ENCODE results near the gene NAT9. TPM values are rescaled to one million over a fixed set of nuclear protein-coding genes. Genes with fewer than 3 reads are reported as not detected.

Gene NAT9
- total RNA-seq, 2 experiments from 2014 or later, result 44.4 to 49.6 TPM

DNA sequence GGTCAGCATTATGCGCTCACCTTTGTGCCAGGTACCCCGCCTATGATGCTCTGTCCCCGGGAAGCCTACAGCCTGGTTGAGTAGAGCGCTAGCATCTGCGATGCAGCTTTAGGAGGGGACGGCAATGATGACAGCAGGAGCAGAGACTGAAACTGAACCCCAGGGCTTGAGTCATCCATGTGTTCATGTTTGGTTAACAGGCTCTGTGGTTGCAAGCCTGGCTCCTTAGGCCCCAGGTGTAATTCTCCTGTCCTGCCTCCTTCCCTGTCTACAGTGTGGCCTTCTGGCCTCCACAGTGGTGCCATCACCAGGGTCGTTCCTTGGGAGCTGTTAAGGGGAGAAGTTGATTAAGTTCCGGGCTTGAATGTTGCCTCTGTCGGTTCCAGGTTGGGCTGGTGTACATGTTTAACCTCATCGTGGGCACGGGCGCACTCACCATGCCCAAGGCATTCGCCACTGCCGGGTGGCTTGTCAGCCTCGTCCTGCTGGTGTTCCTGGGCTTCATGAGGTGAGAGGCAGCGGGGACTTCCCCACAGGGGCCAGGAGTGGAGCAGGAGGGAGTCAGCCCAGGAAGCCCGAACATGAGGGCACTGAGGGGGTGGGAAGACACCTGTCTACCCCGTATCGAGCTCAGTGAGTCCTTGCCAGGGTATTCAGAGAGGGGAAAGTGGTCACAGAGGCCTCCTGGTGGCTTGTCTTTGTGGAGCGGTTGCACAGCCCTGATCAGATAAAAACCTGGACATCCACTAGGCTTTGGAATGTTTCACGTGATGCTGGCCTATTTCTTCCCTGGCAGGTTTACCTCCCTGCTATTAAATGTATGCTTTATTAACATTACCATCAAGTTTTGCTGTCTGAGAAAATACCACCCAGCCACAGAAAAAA lies 9.2 kb upstream of the NAT9 start:
- ChIA-PET POLR2A (no interaction called here), CTCF (interaction anchor here (0.9 to 1.5 kb wide), 4 partner anchors 8 to 128 kb away, joined by 3 read pairs; no protein-coding TSS in a partner anchor)

DNA sequence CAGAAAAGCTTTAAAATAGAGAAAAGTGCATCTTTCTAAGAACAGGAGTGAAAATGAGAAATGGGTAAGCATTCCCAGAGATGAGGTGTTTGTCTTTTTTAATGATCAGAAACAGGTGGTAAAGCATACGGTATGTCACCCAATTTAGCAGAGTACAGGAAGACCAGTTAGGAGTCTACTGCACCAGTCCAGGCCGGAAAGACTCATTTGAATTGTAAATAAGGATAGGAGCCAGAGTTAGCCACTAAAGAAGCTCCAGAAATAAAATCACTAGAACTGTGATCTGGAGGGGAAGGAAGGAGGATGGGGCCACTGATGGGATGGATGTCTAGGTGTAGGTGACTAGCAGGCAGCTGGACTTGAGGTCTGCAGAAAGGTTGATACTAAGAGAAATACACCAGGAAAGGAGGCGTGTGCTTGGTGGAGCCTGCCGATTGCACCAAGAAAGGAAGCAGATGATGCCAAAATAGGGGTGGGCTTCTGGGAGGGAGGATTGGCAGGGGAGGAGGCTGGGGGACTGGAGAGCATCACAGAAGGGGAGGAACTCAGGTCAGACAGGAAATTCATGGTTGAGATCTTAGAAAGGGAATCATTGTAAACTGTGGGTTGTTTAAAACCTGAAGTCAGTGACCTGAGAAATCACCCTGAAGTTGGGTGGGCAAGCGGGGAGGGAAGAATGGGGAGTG lies 8.1 kb upstream of the NAT9 start:
- POLR2A ChIA-PET, result interaction anchor here (0.6 to 0.7 kb wide), 3 partner anchors 31 to 418 kb away, joined by 3 read pairs; no protein-coding TSS in a partner anchor
- CTCF ChIA-PET, result interaction anchor here (0.6 to 2.1 kb wide), 10 partner anchors 9 to 127 kb away, joined by 3 to 5 read pairs (median 3); no protein-coding TSS in a partner anchor

DNA sequence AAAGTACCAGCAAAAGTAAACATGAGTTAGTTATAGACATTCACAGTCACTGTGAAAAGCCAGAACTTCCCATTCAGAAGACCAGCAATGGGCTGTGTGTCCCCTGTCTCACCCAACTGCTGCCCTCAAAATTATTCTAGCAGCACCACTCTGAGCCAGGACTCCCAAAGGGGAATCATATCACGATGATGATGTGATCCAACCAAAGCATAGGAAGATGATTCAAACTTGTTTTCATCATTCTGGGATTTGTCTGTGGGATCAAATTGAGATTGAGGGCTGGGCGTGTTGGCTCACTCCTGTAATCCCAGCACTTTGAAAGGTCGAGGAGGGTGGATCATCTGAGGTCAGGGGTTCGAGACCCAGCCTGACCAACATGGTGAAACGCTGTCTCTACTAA lies 6.4 kb upstream of the NAT9 start:
- POLR2A ChIA-PET, result no interaction called here
- CTCF ChIA-PET, result interaction anchor here (0.8 to 2.8 kb wide), 4 partner anchors 9 to 40 kb away, joined by 3 to 10 read pairs (median 4); no protein-coding TSS in a partner anchor

DNA sequence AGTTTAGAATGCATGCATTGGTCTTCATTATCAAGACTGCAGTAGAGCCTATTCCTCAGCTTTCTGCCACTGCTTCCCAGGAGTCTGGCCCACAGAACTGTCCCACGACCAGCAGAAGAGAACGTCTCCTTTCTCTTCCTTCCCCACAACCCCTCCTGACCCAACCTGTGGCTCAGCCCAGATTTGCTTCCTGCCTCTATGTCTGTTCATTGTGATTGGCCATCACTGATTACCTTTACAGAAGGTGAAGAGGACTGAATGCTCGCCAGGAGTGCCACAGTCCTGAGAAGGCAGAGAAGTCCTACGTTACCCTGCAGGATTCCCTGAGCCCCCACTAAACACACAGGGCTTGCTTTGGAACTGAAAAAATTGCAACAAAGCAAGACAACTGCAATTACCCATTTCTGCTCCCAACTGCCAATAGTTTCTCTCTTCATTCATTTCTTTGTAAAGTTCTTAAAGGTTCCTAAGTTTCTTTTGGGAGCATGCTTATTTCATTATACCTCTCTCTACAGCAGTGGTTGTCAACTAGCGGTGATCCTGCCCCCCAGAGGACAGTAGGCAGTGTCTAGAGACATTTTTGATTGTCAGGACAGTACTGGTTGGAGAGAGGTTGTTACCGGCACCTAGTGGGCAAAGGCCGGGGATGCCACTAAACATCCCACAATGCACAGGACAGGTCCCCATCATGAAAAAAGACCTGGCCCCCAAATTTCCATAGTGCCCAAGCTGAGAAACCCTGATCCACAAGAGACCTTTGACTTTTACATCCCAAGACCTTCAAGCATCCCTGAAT lies 4.5 kb upstream of the NAT9 start:
- ChIA-PET CTCF (interaction anchor here (0.7 to 3.0 kb wide), 13 partner anchors 8 to 444 kb away, joined by 3 to 23 read pairs (median 4); partner anchors contain the start of genes GRIN2C and RAB37), POLR2A (interaction anchor here (1.0 to 1.2 kb wide), 2 partner anchors 34 to 38 kb away, joined by 3 to 5 read pairs; no protein-coding TSS in a partner anchor)

DNA sequence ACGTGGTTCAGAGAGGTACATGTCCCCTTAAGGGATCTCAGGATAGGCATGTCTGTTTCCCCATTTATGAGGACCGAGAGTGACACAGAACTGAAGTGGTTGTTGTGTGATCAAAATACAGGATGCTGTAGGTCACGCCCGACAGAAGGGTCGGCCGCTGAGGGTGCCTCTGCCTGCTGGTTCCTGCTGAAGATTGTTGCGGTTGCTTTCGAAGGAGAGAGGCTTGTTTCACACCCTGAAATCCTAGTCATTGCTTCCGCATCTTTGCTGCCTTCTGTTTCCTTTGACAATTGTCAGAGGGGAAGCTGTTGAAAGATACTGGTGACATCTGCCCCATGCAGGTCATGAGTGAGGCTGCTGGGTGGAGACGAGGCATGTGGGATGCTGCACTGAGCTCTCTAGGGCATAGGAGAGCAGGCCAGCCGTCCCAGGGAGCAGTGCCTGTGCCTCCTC lies 3.8 kb upstream of the NAT9 start:
- POLR2A ChIA-PET, result interaction anchor here (0.7 to 1.2 kb wide), 3 partner anchors 33 to 38 kb away, joined by 3 to 5 read pairs (median 4); no protein-coding TSS in a partner anchor
- CTCF ChIA-PET, result interaction anchor here (0.7 to 3.0 kb wide), 9 partner anchors 9 to 123 kb away, joined by 3 to 23 read pairs (median 5); partner anchors contain the start of gene RAB37

DNA sequence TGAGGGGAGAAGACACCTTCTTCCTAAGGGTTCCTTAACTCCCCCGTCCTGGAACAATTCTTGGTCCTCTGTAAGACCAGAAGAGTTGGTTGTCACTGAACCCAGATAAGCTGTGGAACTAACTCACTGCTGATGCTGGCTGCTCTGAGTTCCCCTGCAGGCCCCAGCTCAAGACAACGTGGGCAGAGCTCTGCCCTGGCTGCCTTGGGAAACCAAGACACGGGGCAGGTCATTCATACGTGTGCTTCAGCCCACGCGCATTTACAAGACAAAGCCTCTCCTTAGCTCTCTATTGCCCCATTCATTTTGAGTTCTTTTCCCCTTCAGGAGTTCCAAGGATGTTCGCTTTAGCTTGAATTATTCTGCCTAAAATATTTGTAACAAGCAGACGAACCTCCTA lies 3.4 kb upstream of the NAT9 start:
- ChIA-PET CTCF (interaction anchor here (0.7 to 3.0 kb wide), 9 partner anchors 9 to 122 kb away, joined by 3 to 23 read pairs (median 5); partner anchors contain the start of gene RAB37), POLR2A (interaction anchor here (0.7 to 1.2 kb wide), 3 partner anchors 30 to 37 kb away, joined by 3 to 5 read pairs (median 4); no protein-coding TSS in a partner anchor)

DNA sequence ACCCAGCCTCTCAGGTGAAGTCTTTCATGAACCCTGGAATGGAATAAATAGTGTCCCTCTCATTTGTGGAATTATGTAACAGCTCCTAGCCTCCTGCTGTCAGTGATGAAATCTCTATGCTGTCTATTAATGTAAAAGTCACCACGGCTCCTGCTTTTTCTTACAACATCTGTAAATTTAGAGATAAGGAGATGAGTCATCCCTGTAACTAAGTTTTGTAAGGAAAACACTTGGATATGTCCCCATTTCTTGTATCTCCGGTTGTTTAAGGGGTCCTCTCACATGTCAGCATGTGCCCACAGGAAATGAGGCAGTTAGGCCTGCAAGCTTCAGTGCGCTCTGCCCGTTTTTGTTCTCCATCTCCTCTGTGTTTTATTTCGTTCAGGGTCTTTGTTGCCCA lies 2.8 kb upstream of the NAT9 start:
- CTCF ChIA-PET, result interaction anchor here (0.8 to 3.0 kb wide), 7 partner anchors 8 to 94 kb away, joined by 3 to 23 read pairs (median 7); partner anchors contain the start of gene FDXR

DNA sequence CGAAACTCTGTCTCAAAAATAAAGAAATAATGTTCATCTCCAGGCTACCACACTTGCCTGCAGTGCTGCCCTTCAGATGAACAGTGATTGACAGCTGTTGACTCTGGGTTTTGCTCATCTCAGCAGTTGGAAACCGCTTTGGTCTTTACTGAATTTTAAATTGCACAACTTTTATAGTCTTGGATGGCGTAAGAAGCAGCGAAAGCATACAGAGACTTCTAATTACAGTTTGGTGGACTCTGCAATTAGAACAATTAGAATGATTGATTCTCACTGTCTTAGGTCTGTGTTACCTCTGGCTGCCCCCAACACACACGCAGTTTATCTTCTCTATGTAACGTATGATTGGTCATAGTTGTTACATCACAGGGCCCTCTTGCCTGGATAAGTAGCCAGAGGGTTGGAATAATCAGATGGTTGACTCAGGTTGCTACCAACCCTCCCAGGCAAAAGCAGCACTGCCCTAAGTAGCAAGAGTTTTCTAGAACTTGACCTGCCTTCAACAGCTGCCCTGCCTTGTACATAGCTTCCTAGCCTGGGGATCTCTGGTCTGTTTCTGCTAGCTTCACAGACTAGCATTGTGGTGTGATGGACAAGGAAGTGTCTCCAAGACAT lies 1.9 kb upstream of the NAT9 start:
- ChIA-PET CTCF (interaction anchor here (0.7 to 9.4 kb wide), 5 partner anchors 13 to 587 kb away, joined by 5 to 152 read pairs (median 23); no protein-coding TSS in a partner anchor), POLR2A (no interaction called here)

More for the DNA sequence above, 2.8 kb upstream of the NAT9 start:
- POLR2A ChIA-PET, result interaction anchor here (1.2 kb wide), 1 partner anchor 29 kb away, joined by 3 read pairs; no protein-coding TSS in a partner anchor

DNA sequence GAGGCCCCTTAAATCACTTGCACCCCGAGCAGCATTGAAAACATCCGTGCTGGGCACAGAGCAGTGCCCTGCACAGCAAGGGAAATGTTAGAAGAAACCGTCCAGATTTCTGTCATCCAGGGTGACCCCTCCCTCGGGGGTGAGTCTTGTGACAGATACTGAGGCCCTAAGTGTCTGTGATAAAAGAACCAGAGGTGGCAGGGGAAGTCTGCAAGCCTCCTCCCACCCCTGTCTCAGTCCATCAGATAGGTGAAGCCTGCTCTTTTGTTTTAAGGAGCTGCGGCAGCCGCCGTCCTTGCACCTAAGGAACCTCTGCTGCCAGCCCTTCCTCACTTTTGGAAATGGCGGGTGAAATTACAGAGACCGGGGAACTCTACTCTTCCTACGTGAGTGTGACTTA lies 845 bp upstream of the NAT9 start:
- CTCF ChIA-PET, result interaction anchor here (1.4 to 9.4 kb wide), 5 partner anchors 14 to 185 kb away, joined by 4 to 152 read pairs (median 25); no protein-coding TSS in a partner anchor
- POLR2A ChIA-PET, result interaction anchor here (1.1 to 2.1 kb wide), 4 partner anchors 23 to 96 kb away, joined by 3 to 14 read pairs (median 6); partner anchors contain the start of gene FDXR

DNA sequence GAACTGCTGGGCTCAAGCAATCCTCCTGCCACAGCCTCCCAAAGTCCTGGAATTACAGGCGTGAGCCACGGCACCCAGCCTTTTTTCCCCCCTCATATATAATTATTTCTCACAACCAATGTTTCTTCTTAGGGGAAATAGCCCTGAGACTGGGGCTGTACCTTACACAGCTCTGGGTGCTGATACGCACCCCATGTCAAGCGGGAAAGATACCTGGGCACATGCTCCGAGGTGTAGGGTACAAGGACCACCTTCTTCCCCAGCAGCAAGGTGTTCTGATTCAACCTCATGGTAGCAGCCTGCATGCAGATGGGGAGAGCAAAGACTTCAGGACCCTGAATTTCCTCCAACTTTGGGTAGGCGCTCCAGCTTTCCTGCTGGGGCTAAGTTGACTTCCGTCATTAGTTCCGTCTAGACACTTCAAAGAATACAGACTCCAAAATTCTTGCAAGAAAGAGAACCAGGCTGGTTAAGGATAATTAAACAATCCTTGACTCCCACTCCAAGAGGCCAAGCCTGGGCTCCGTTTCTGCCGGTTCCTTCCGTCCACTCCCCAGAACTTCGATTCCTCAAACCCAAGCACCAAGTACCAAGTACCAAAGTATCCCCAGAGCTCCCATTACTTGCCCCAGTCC lies 619 bp downstream of the NAT9 start:
- ChIA-PET POLR2A (interaction anchor here (1.5 to 2.1 kb wide), 3 partner anchors 24 to 97 kb away, joined by 5 to 14 read pairs (median 8); partner anchors contain the start of gene FDXR), CTCF (interaction anchor here (1.4 to 9.4 kb wide), 8 partner anchors 15 to 186 kb away, joined by 3 to 152 read pairs (median 6); partner anchors contain the start of gene RAB37)

DNA sequence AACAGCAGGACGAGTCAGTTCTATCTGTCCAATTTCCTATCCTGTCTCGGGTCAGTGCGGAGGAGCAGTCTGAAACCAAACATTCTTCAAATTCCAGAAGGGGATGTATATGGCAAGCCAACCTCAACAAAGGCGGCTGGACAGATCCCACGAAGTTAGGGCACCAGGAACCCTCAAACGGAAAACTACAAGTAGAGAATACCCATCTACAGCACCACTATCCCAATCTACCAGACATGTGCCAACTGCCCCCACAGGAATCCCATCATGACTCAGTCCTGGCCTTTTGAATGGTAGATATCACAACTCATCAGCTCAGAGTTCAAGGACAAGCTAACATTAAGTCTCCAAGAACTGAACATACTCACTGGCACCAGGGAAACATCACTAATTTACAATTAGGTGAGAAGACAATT lies 2.3 kb downstream of the NAT9 start:
- ChIA-PET POLR2A (interaction anchor here (2.0 kb wide), 1 partner anchor 24 kb away, joined by 10 read pairs; no protein-coding TSS in a partner anchor), CTCF (interaction anchor here (1.4 to 9.4 kb wide), 5 partner anchors 17 to 92 kb away, joined by 4 to 152 read pairs (median 25); partner anchors contain the start of gene RAB37)

DNA sequence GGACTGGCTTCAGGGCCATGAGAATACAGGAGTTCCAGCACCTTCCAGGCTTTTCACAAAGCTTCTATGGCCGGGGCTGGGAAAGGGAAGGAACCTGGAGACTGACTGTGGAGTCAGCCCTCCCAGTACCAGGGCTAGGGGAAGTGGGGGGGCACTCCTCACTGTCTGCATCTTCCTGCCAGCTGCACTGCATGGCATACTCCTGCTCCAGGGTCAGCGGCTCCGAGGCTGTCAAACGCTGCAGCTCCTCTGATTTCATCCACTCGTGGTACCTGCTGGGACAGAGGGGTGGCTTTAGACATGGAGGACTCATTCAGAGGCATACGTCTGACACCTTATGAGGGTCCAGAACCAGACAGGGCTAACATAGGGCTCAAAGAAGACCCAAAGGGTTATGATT lies 2.7 kb downstream of the NAT9 start:
- ChIA-PET POLR2A (interaction anchor here (2.0 kb wide), 1 partner anchor 24 kb away, joined by 10 read pairs; no protein-coding TSS in a partner anchor), CTCF (interaction anchor here (1.1 to 9.4 kb wide), 6 partner anchors 8 to 92 kb away, joined by 3 to 152 read pairs (median 16); partner anchors contain the start of gene RAB37)

DNA sequence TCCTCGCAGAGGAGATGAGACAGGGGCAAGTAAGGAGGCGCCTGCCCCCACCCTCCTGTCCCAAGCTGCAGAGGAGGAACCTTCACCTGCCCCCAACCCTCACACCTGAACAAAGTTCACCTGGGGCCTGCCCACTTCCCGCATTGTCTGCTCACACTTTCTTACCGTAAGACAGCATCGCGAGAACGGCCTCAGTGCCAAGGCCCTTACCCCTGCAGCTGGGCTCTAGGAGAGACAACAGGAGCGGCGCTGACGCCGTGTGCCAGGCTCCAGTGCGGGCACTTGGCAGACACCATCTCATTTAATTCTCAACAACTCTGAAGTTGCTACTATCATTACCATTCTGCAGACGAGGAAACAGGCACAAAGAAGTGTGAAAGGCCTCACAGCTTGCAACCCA lies 4.1 kb downstream of the NAT9 start:
- ChIA-PET POLR2A (interaction anchor here (1.7 kb wide), 1 partner anchor 26 kb away, joined by 4 read pairs; no protein-coding TSS in a partner anchor), CTCF (interaction anchor here (1.5 to 9.4 kb wide), 3 partner anchors 16 to 26 kb away, joined by 9 to 152 read pairs (median 47); no protein-coding TSS in a partner anchor)

DNA sequence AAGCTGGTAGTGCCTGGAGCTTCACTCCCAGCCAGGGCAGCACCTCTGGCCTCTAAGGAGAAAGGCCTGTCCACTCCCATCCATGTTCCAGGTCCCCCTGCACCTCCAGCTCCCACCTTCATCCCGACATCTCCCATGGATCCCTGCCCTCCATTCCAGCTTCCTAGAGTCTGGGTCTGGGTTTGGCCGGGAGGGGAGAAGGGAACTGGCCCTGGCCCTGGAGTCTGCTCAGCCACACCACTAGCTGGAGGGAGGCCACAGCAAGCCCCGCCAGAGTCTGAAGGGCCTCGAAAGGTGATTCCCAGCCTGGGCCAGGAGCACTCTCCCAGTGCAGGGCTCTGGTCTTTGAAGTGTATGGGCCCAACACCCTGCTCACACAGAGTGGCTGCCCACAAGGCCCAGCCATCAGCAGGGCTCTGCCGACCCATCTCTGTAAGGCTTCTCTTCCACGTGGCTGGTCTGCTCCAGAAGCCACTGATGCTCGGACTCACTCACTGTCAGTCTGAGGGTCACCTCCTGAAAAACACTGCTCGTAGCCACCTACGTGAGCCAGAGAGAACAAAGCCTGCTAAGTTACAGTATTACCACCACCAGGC lies 4.7 kb downstream of the NAT9 start:
- CTCF ChIA-PET, result interaction anchor here (0.7 to 9.4 kb wide), 9 partner anchors 8 to 165 kb away, joined by 3 to 152 read pairs (median 6); no protein-coding TSS in a partner anchor
- POLR2A ChIA-PET, result interaction anchor here (1.1 to 1.7 kb wide), 3 partner anchors 21 to 25 kb away, joined by 4 to 5 read pairs (median 4); no protein-coding TSS in a partner anchor

DNA sequence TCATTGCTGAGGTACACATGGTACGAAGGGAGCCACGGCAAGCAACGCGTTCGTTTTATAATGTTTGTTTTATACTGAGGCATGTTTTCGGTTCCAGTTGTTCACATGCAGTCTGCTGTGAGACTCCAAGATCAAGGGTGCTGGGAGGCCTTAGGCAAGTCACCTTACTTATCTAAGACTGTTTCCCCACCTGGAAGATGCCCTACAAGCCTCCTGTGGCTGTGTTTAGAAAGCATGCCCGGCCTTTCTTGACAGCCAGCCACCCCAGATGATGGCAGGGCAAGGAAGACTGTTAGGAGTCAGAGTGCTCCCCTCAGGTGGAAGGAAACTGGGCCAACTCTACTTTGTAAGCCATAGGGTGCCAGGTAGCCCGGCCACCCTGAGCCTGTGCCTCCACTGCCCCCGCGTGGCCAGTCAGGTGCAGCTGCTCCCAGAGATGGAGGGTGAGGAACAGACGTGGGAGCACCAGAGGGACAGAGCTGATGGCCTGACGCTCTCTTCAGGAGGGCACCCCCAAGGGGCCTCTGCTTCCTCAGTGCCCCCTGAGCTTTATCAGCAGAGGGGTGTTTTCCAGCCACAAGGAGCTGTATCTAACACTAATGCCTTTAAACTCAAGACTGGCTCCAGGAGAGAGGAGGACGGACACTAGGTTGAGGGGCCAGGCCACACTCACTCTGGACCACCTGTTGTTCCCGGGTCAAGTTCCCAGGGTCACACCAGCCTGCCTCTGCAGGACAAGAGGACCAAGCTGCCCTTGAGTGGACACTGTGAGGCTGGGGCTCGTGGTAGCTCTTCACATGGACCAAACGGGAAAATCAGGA lies 5.4 kb downstream of the NAT9 start:
- POLR2A ChIA-PET, result interaction anchor here (0.7 to 1.7 kb wide), 4 partner anchors 20 to 114 kb away, joined by 3 to 5 read pairs (median 4); no protein-coding TSS in a partner anchor
- CTCF ChIA-PET, result interaction anchor here (0.6 to 9.4 kb wide), 10 partner anchors 9 to 283 kb away, joined by 3 to 152 read pairs (median 5); no protein-coding TSS in a partner anchor
